HepG2 (cell line): ENCODE data around the gene POU2AF2. TPM values are rescaled to one million over a fixed set of nuclear protein-coding genes. Genes with fewer than 3 reads are reported as not detected.

ENCODE experiments used
- ATAC-seq: fragments of 200-7000 bp; cut with Tn5 transposase; 3 replicates; pipeline ENCODE4 v1.9.1; 2020; ENCODE audit warnings: mild to moderate bottlenecking, moderate library complexity
- Bru-seq: library from RNA; stranded (reverse); fragments of 400-500 nt; gene quantifications from one replicate; lab custom pipeline; 2021; lab: Mats Ljungman, UMichigan
- BruChase-seq, 2 experiments: library from RNA; stranded (reverse); fragments of 400-500 nt; gene quantifications; one replicate each; lab custom pipeline; 2021; lab: Mats Ljungman, UMichigan
- BruUV-seq: library from RNA; stranded (reverse); fragments of 400-500 nt; replicated peaks from 2 replicates; lab custom pipeline; 2021; lab: Mats Ljungman, UMichigan
- CTCF ChIA-PET: fragments of 300-600 bp; formaldehyde crosslinking; extraction: SDS; loops from one replicate; lab custom pipeline; 2021; ENCODE audit warnings: low total read pairs, inconsistent platforms, low intra/inter-chr PET ratio; lab: Yijun Ruan, JAX
- POLR2A ChIA-PET: fragments of 350-600 bp; sonication (Branson Sonifier 250); formaldehyde crosslinking; loops from one replicate; lab custom pipeline; 2020; ENCODE audit warnings: antibody characterized with exemption, inconsistent platforms; lab: Yijun Ruan, JAX
- DNase-seq: peaks from one replicate; pipeline ENCODE4 v3.0.0-alpha.2; 2015; ENCODE audit warnings: low spot score
- FAIRE-seq: peaks from 3 replicates; lab custom pipeline; 2011; peaks lifted over from hg19 to GRCh38; lab: Jason Lieb, UNC
- H2AFZ ChIP-seq: one replicate; pipeline ENCODE4 v1.6.1; 2011; ENCODE audit warnings: low read length, inconsistent platforms
- H3K27ac ChIP-seq: fragments of 300-600 bp; 3 replicates; pipeline ENCODE4 v1.8.0; 2011; ENCODE audit warnings: mixed run types, mild to moderate bottlenecking, mixed read lengths, low read length, inconsistent platforms; ENCODE audit not compliant: insufficient read depth; ENCODE audit errors: extremely low read length
- H3K27me3 ChIP-seq, 2 experiments: fragments of 200-600 bp in 1 of 2; 2 replicates in 1 of 2; 3 replicates in 1 of 2; pipeline versions ENCODE4 v1.6.0 to v1.8.0; 2011; ENCODE audit warnings: low read length in 2 of 2, mild to moderate bottlenecking in 2 of 2, moderate library complexity in 2 of 2, inconsistent platforms in 1 of 2; ENCODE audit not compliant: insufficient read depth in 2 of 2, control insufficient read depth in 1 of 2
- H3K36me3 ChIP-seq, 2 experiments: fragments of 200-600 bp in 1 of 2; replicated peaks in 1 of 2; 2 replicates in 1 of 2; 3 replicates in 1 of 2; pipeline versions ENCODE4 v1.5.1 to v1.8.0; 2011; ENCODE audit warnings: low read length in 2 of 2, inconsistent platforms in 1 of 2; ENCODE audit not compliant: insufficient read depth in 2 of 2, control insufficient read depth in 1 of 2
- H3K4me1 ChIP-seq: 2 replicates; pipeline ENCODE4 v1.5.1; 2012; ENCODE audit warnings: low read length, inconsistent platforms; ENCODE audit not compliant: insufficient read depth
- H3K4me2 ChIP-seq: 2 replicates; pipeline ENCODE4 v1.6.0; 2011; ENCODE audit warnings: low read depth, low read length, inconsistent platforms
- H3K4me3 ChIP-seq, 3 experiments: fragments of 200-600 bp in 1 of 3; sonication (generic), shearing (Covaris generic) in 1 of 3; replicated peaks in 1 of 3; 2 replicates each; pipeline ENCODE4 v1.5.1; 2011 to 2016; ENCODE audit warnings: low read length in 3 of 3, inconsistent platforms in 2 of 3, low read depth in 2 of 3, mild to moderate bottlenecking in 2 of 3, control low read depth in 1 of 3, mixed read lengths in 1 of 3; ENCODE audit not compliant: insufficient read depth in 1 of 3
- H3K79me2 ChIP-seq: one replicate; pipeline ENCODE4 v1.6.1; 2011; ENCODE audit warnings: low read length, inconsistent platforms; ENCODE audit not compliant: insufficient read depth
- H3K9ac ChIP-seq: 2 replicates; pipeline ENCODE4 v1.6.0; 2011; ENCODE audit warnings: mild to moderate bottlenecking, low read depth, low read length, inconsistent platforms; ENCODE audit not compliant: insufficient read depth
- H3K9me3 ChIP-seq: 2 replicates; pipeline ENCODE4 v1.5.1; 2012; ENCODE audit warnings: mild to moderate bottlenecking, low read length
- H4K20me1 ChIP-seq: 2 replicates; pipeline ENCODE4 v1.6.0; 2011; ENCODE audit warnings: inconsistent platforms, mild to moderate bottlenecking, low read length, moderate library complexity; ENCODE audit not compliant: insufficient read depth
- HINFP ChIP-seq: sonication (generic); formaldehyde crosslinking; IDR thresholded peaks from 2 replicates; pipeline ENCODE4 v1.4.0; 2020; ENCODE audit warnings: low read depth, mild to moderate bottlenecking, missing genetic modification reagents
- IKZF1 ChIP-seq: fragments of 450-650 bp; IDR thresholded peaks from 2 replicates; pipeline ENCODE4 v1.7.1; 2016
- MED1 ChIP-seq: sonication (generic); formaldehyde crosslinking; IDR thresholded peaks from 2 replicates; pipeline ENCODE4 v1.4.0; 2020; ENCODE audit warnings: missing genetic modification reagents
- MIER2 ChIP-seq: IDR thresholded peaks from 2 replicates; pipeline ENCODE4 v1.6.1; 2016; ENCODE audit warnings: missing biosample characterization, missing genetic modification reagents
- NAIF1 ChIP-seq: sonication (generic); formaldehyde crosslinking; IDR thresholded peaks from 2 replicates; pipeline ENCODE4 v1.5.0; 2020; ENCODE audit warnings: mild to moderate bottlenecking, missing genetic modification reagents, borderline replicate concordance
- NFIB ChIP-seq: sonication (generic); formaldehyde crosslinking; IDR thresholded peaks from 2 replicates; pipeline ENCODE4 v1.9.0; 2021; ENCODE audit warnings: missing genetic modification reagents, mild to moderate bottlenecking, borderline replicate concordance
- RARG ChIP-seq: sonication (generic); formaldehyde crosslinking; IDR thresholded peaks from 2 replicates; pipeline ENCODE4 v1.4.0; 2020; ENCODE audit warnings: low read depth, mild to moderate bottlenecking, missing genetic modification reagents
- SALL1 ChIP-seq: sonication (generic); formaldehyde crosslinking; IDR thresholded peaks from 2 replicates; pipeline ENCODE4 v1.8.0; 2022; ENCODE audit warnings: mild to moderate bottlenecking, missing genetic modification reagents
- TGIF2 ChIP-seq: IDR thresholded peaks from 2 replicates; pipeline ENCODE4 v1.6.1; 2016; ENCODE audit warnings: control low read depth, missing compliant biosample characterization
- ZNF205 ChIP-seq: IDR thresholded peaks from 2 replicates; pipeline ENCODE4 v1.6.1; 2018; ENCODE audit warnings: missing biosample characterization, missing genetic modification reagents
- ZNF333 ChIP-seq: sonication (generic); formaldehyde crosslinking; IDR thresholded peaks from 2 replicates; pipeline ENCODE4 v1.4.0; 2020; ENCODE audit warnings: mild to moderate bottlenecking, missing genetic modification reagents, borderline replicate concordance
- ZNF337 ChIP-seq: sonication (generic); formaldehyde crosslinking; IDR thresholded peaks from 2 replicates; pipeline ENCODE4 v1.5.1; 2020; ENCODE audit warnings: missing genetic modification reagents, low read depth, mild to moderate bottlenecking, borderline replicate concordance
- ZNF776 ChIP-seq: sonication (generic); formaldehyde crosslinking; IDR thresholded peaks from 2 replicates; pipeline ENCODE4 v1.4.0; 2020; ENCODE audit warnings: mild to moderate bottlenecking, missing genetic modification reagents
- WGBS: methylation state at CpG from one replicate; pipeline ENCODE4 v1.1.6; 2017; ENCODE audit warnings: low lambda C conversion rate; 5-methylcytosine and 5-hydroxymethylcytosine counted together
- in situ Hi-C: cut with HindIII; loops from 2 replicates; pipeline ENCODE4 v1.10.0; 2017; ENCODE audit warnings: low pct_unique_long_range_greater_than_20kb; ENCODE audit not compliant: extremely low pct_ligation_motif_present
- intact Hi-C: fragments of 100-400 bp; cut with micrococcal nuclease; formaldehyde crosslinking; loops from one replicate; pipeline ENCODE4 v1.10.0; 2022; ENCODE audit not compliant: unreplicated experiment
- long read RNA-seq, 2 experiments: library from RNA in 1 of 2; library from polyadenylated mRNA in 1 of 2; stranded (forward) in 1 of 2; unstranded in 1 of 2; transcript quantifications; one replicate each; pipeline ENCODE4 v2.0.0, GENCODE V29; 2019 to 2022
- polyA minus RNA-seq, 3 experiments: library from RNA; depleted of rRNA, polyadenylated mRNA; stranded (reverse); fragments of >200 nt; gene quantifications; 2 replicates each; pipeline ENCODE4 v1.2.3, GENCODE V29; 2011; ENCODE audit warnings: low replicate concordance in 1 of 3
- polyA plus RNA-seq, 8 experiments: library from polyadenylated mRNA; depleted of rRNA in 3 of 8; stranded (reverse) in 7 of 8; unstranded in 1 of 8; fragments of >200 nt; fragmentation: Illumina TruSeq in 4 of 8; extraction: Trizol in 4 of 8; gene quantifications; 2 replicates each; pipeline versions ENCODE4 v1.2.1 to v1.2.3, GENCODE V29; 2011 to 2016; ENCODE audit warnings: low read depth in 4 of 8, missing spikeins in 1 of 8, mixed read lengths in 1 of 8; ENCODE audit not compliant: insufficient read depth in 1 of 8
- total RNA-seq, 5 experiments: library from RNA; depleted of rRNA; stranded (reverse); fragments of >200 nt; fragmentation: Illumina TruSeq; extraction: Trizol; gene quantifications; 2 replicates each; pipeline ENCODE4 v1.2.3, GENCODE V29; 2016; ENCODE audit warnings: low read depth in 1 of 5
- TF ChIP-seq, protein P1 (sequence below): sonication (generic); formaldehyde crosslinking; IDR thresholded peaks from 2 replicates; pipeline ENCODE4 v1.8.1; 2022; ENCODE audit warnings: mild to moderate bottlenecking, missing genetic modification reagents
- TF ChIP-seq, protein P2 (sequence below): sonication (generic); formaldehyde crosslinking; IDR thresholded peaks from 2 replicates; pipeline ENCODE4 v1.4.0; 2020; ENCODE audit warnings: missing genetic modification reagents

Gene POU2AF2
- total RNA-seq (2016; rRNA removed; fragmentation: Illumina TruSeq; extraction: Trizol) = not detected in 2 replicates
- total RNA-seq (2016; cell fraction: cytosol; rRNA removed; fragmentation: Illumina TruSeq; extraction: Trizol; ENCODE audit: low read depth) = not detected in 2 replicates
- not detected in 2 replicates for total RNA-seq (2016; cell fraction: insoluble cytoplasmic fraction; rRNA removed; fragmentation: Illumina TruSeq; extraction: Trizol)
- total RNA-seq (2016; cell fraction: membrane; rRNA removed; fragmentation: Illumina TruSeq; extraction: Trizol) = not detected in 2 replicates
- not detected in 2 replicates for total RNA-seq (2016; cell fraction: nucleus; rRNA removed; fragmentation: Illumina TruSeq; extraction: Trizol)
- polyA plus RNA-seq (2011; rRNA removed) = 0.11 and 0.12 TPM in 2 replicates
- polyA plus RNA-seq (2011; cell fraction: cytosol; rRNA removed) = 0.05 TPM in 1 of 2 replicates, not detected in the other
- polyA plus RNA-seq (2011; cell fraction: nucleus; rRNA removed) = not detected in 2 replicates
- 0.15 TPM in 1 of 2 replicates, not detected in the other for polyA plus RNA-seq (2012)
- polyA plus RNA-seq (2016; cell fraction: cytosol; fragmentation: Illumina TruSeq; extraction: Trizol; ENCODE audit: low read depth) = not detected in 2 replicates
- not detected in 2 replicates for polyA plus RNA-seq (2016; cell fraction: insoluble cytoplasmic fraction; fragmentation: Illumina TruSeq; extraction: Trizol; ENCODE audit: low read depth)
- polyA plus RNA-seq (2016; cell fraction: membrane; fragmentation: Illumina TruSeq; extraction: Trizol; ENCODE audit: low read depth) = not detected in 2 replicates
- polyA plus RNA-seq (2016; cell fraction: nucleus; fragmentation: Illumina TruSeq; extraction: Trizol; ENCODE audit: insufficient read depth, low read depth) = not detected in 2 replicates
- polyA minus RNA-seq (2011; rRNA and poly(A)+ RNA removed; ENCODE audit: low replicate concordance) = 0.48 TPM in 1 of 2 replicates, not detected in the other
- polyA minus RNA-seq (2011; cell fraction: cytosol; rRNA and poly(A)+ RNA removed) = not detected in 2 replicates
- 0.39 and 0.50 TPM in 2 replicates for polyA minus RNA-seq (2011; cell fraction: nucleus; rRNA and poly(A)+ RNA removed)
- percentile 3 among the genes with signal in this experiment for Bru-seq, nascent RNA
- not detected for BruChase-seq, experiment 1, labeled RNA remaining after a 6-hour chase
- BruChase-seq, experiment 2, labeled RNA remaining after a 2-hour chase = not detected
- long read RNA-seq, experiment 1 = 0 reads
- long read RNA-seq, experiment 2 = 0 reads

DNA sequence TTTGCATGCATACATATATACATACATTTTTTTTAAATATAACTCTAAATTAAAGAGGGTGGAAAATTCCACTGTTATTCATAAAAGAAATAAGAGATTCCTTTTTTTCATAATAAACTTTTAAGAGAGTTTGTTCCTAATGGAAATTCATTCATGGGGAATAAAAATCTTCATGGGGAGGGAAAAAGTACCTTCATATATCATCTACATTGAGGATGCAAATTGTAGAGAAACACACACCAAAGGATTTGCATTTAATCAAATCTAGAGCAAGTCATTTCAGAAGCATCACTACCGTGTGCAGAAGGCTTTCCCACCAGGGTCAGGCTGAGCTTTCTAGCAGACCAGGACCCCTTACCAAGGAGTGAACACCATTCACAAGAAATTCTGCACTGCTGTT lies at the start of gene POU2AF2:
Gene POU2AF2, plus strand, starts transcription at position 301 of the 400 bp plus-strand sequence. CDS start 129 bp downstream, outside the sequence.
- Histone ChIP-seq H3K36me3 (no peaks in the 10 kb centered on the region), H2AFZ (no peak within 1 kb of the TSS), H4K20me1 (no peaks in the 10 kb centered on the region), H3K4me2 (no peak within 1 kb of the TSS), H3K4me1 (no peaks in the 10 kb centered on the region), H3K27me3 (peaks cover 0 to 31% of the 10 kb centered on the region in 2 experiments; a peak in 3 of 5 replicates), H3K79me2 (no peaks in the 10 kb centered on the region), H3K9ac (no peak within 1 kb of the TSS), H3K4me3 (no peak within 1 kb of the TSS), H3K27ac (no peak within 1 kb of the TSS), H3K9me3 (no peaks in the 10 kb centered on the region)
- WGBS = 12% methylated on average over 1 of the region's 1 CpG
- DNase-seq (no peak), ATAC-seq (no peak), FAIRE-seq (no peak)
- no TSS peak for BruUV-seq
- ChIA-PET CTCF (no interaction called here), POLR2A (no interaction called here)
- intact Hi-C loops (no loop called here), in situ Hi-C loops (no loop called here)
- no peak for TF ChIP-seq NAIF1 (CRISPR knock-in tag)
- TF ChIP-seq MED1 = no peak
- no peak for TF ChIP-seq ZNF337 (CRISPR knock-in tag)
- TF ChIP-seq HINFP (CRISPR knock-in tag) = no peak
- TF ChIP-seq SALL1 (CRISPR knock-in tag) = no peak
- TF ChIP-seq IKZF1 = no peak
- TF ChIP-seq ZNF776 = no peak
- TF ChIP-seq NFIB = no peak
- TF ChIP-seq, protein P1, sequence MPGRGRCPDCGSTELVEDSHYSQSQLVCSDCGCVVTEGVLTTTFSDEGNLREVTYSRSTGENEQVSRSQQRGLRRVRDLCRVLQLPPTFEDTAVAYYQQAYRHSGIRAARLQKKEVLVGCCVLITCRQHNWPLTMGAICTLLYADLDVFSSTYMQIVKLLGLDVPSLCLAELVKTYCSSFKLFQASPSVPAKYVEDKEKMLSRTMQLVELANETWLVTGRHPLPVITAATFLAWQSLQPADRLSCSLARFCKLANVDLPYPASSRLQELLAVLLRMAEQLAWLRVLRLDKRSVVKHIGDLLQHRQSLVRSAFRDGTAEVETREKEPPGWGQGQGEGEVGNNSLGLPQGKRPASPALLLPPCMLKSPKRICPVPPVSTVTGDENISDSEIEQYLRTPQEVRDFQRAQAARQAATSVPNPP (CRISPR knock-in tag) = no peak
- no peak for TF ChIP-seq ZNF333 (CRISPR knock-in tag)
- TF ChIP-seq RARG (CRISPR knock-in tag) = no peak
- no peak for TF ChIP-seq ZNF205
- TF ChIP-seq TGIF2 (CRISPR knock-in tag) = no peak
- TF ChIP-seq MIER2 (CRISPR knock-in tag) = no peak
- TF ChIP-seq, protein P2, sequence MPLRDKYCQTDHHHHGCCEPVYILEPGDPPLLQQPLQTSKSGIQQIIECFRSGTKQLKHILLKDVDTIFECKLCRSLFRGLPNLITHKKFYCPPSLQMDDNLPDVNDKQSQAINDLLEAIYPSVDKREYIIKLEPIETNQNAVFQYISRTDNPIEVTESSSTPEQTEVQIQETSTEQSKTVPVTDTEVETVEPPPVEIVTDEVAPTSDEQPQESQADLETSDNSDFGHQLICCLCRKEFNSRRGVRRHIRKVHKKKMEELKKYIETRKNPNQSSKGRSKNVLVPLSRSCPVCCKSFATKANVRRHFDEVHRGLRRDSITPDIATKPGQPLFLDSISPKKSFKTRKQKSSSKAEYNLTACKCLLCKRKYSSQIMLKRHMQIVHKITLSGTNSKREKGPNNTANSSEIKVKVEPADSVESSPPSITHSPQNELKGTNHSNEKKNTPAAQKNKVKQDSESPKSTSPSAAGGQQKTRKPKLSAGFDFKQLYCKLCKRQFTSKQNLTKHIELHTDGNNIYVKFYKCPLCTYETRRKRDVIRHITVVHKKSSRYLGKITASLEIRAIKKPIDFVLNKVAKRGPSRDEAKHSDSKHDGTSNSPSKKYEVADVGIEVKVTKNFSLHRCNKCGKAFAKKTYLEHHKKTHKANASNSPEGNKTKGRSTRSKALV = no peak
